H1 (cell line): ENCODE results near the gene SLC30A10. TPM values are rescaled to one million over a fixed set of nuclear protein-coding genes. Genes with fewer than 3 reads are reported as not detected.

Experiments
- CTCF ChIA-PET: fragments of 300-600 bp; sonication (Branson Sonifier 250); formaldehyde crosslinking; loops from one replicate; lab custom pipeline; 2021; ENCODE audit not compliant: partially characterized antibody; lab: Charles Lee
- POLR2A ChIA-PET: fragments of 300-600 bp; sonication (Branson Sonifier 250); formaldehyde crosslinking; loops from one replicate; lab custom pipeline; 2021; ENCODE audit warnings: inconsistent platforms; ENCODE audit not compliant: partially characterized antibody; lab: Charles Lee
- DNase-seq, 2 experiments: peaks; one replicate each; pipeline versions ENCODE4 v3.0.0 to v3.0.0-alpha.2; 2010 to 2022; ENCODE audit warnings: low spot score in 2 of 2, low read depth in 1 of 2, mixed read lengths in 1 of 2
- FAIRE-seq: peaks from 2 replicates; lab custom pipeline; 2011; peaks lifted over from hg19 to GRCh38; lab: Jason Lieb, UNC
- H2AFZ ChIP-seq: 2 replicates; pipeline ENCODE4 v1.8.1; 2012; ENCODE audit warnings: low read length, inconsistent platforms
- H2AK5ac ChIP-seq: 2 replicates; pipeline ENCODE4 v1.6.1; 2013; ENCODE audit warnings: low read depth, low read length
- H2BK120ac ChIP-seq: replicated peaks from 2 replicates; pipeline ENCODE3; 2013; ENCODE audit warnings: low read depth, low read length, inconsistent platforms
- H2BK12ac ChIP-seq: 2 replicates; pipeline ENCODE4 v1.6.1; 2013; ENCODE audit warnings: low read depth, low read length
- H2BK15ac ChIP-seq: 2 replicates; pipeline ENCODE4 v1.6.1; 2013; ENCODE audit warnings: low read length
- H2BK20ac ChIP-seq: 2 replicates; pipeline ENCODE4 v1.6.1; 2013; ENCODE audit warnings: low read length
- H2BK5ac ChIP-seq: 2 replicates; pipeline ENCODE4 v1.6.1; 2013; ENCODE audit warnings: low read depth, low read length
- H3K14ac ChIP-seq: 2 replicates; pipeline ENCODE4 v1.6.1; 2013; ENCODE audit warnings: inconsistent platforms; ENCODE audit not compliant: insufficient read length
- H3K18ac ChIP-seq: 2 replicates; pipeline ENCODE4 v1.6.1; 2013; ENCODE audit warnings: low read length; ENCODE audit errors: extremely low read depth
- H3K23ac ChIP-seq: 2 replicates; pipeline ENCODE4 v1.6.1; 2013; ENCODE audit warnings: inconsistent platforms; ENCODE audit not compliant: insufficient read length
- H3K23me2 ChIP-seq: 2 replicates; pipeline ENCODE4 v1.6.1; 2013; ENCODE audit warnings: low read depth, low read length
- H3K27ac ChIP-seq: 2 replicates; pipeline ENCODE4 v1.6.1; 2011; ENCODE audit warnings: low read depth, low read length, inconsistent platforms
- H3K27me3 ChIP-seq, 4 experiments: replicated peaks in 1 of 4; 1 replicate in 1 of 4; 2 replicates in 3 of 4; pipeline versions ENCODE4 v1.6.1 to v1.8.1; 2011 to 2013; ENCODE audit warnings: low read length in 3 of 4, mild to moderate bottlenecking in 3 of 4, inconsistent platforms in 2 of 4, mixed read lengths in 2 of 4, moderate library complexity in 1 of 4; ENCODE audit not compliant: control insufficient read depth in 3 of 4, insufficient read depth in 3 of 4; ENCODE audit errors: extremely low read depth in 1 of 4
- H3K36me3 ChIP-seq, 4 experiments: 2 replicates each; pipeline versions ENCODE4 v1.6.1 to v1.8.1; 2011 to 2013; ENCODE audit warnings: mild to moderate bottlenecking in 4 of 4, low read length in 3 of 4, moderate library complexity in 2 of 4, control low read depth in 1 of 4, inconsistent platforms in 1 of 4; ENCODE audit not compliant: insufficient read depth in 4 of 4, control insufficient read depth in 2 of 4
- H3K4ac ChIP-seq: replicated peaks from 2 replicates; pipeline ENCODE3; 2013; ENCODE audit warnings: low read length, low read depth, mixed read lengths, inconsistent platforms; ENCODE audit not compliant: insufficient read length
- H3K4me1 ChIP-seq, 4 experiments: replicated peaks in 1 of 4; 1 replicate in 1 of 4; 2 replicates in 3 of 4; pipeline versions ENCODE4 v1.6.1 to v1.8.1; 2011 to 2013; ENCODE audit warnings: low read length in 3 of 4, inconsistent platforms in 2 of 4, mixed read lengths in 1 of 4; ENCODE audit not compliant: insufficient read depth in 4 of 4, control insufficient read depth in 3 of 4
- H3K4me2 ChIP-seq, 2 experiments: 2 replicates each; pipeline versions ENCODE4 v1.6.1 to v1.8.1; 2011 to 2013; ENCODE audit warnings: low read depth in 2 of 2, low read length in 2 of 2, control low read depth in 1 of 2, inconsistent platforms in 1 of 2, mild to moderate bottlenecking in 1 of 2; ENCODE audit not compliant: insufficient read depth in 1 of 2
- H3K4me3 ChIP-seq, 4 experiments: fragments of 200-600, 300-600 bp in 1 of 4; sonication (generic), shearing (Covaris generic), sonication (Bioruptor Twin) in 1 of 4; 2 replicates each; pipeline versions ENCODE4 v1.5.1 to v1.8.1; 2011 to 2016; ENCODE audit warnings: low read length in 4 of 4, low read depth in 3 of 4, control low read depth in 2 of 4, inconsistent platforms in 2 of 4, mild to moderate bottlenecking in 2 of 4, mixed read lengths in 1 of 4, moderate library complexity in 1 of 4; ENCODE audit not compliant: insufficient read depth in 2 of 4; ENCODE audit errors: extremely low read depth in 1 of 4
- H3K56ac ChIP-seq: replicated peaks from 2 replicates; pipeline ENCODE3; 2013; ENCODE audit warnings: low read depth, mild to moderate bottlenecking, mixed read lengths, low read length, inconsistent platforms; ENCODE audit not compliant: insufficient read length
- H3K79me1 ChIP-seq: 2 replicates; pipeline ENCODE4 v1.6.1; 2013; ENCODE audit warnings: low read depth, low read length, control low read depth
- H3K79me2 ChIP-seq, 2 experiments: 2 replicates each; pipeline versions ENCODE4 v1.6.1 to v1.8.1; 2012 to 2013; ENCODE audit warnings: low read length in 2 of 2, mild to moderate bottlenecking in 2 of 2, inconsistent platforms in 1 of 2; ENCODE audit not compliant: insufficient read depth in 2 of 2, control insufficient read depth in 1 of 2
- H3K9ac ChIP-seq, 4 experiments: replicated peaks in 1 of 4; 1 replicate in 1 of 4; 2 replicates in 3 of 4; pipeline versions ENCODE4 v1.6.1 to v1.8.1; 2011 to 2013; ENCODE audit warnings: low read depth in 3 of 4, low read length in 3 of 4, control low read depth in 2 of 4, mild to moderate bottlenecking in 2 of 4, moderate library complexity in 2 of 4, inconsistent platforms in 1 of 4; ENCODE audit errors: extremely low read depth in 1 of 4
- H3K9me3 ChIP-seq, 2 experiments: 2 replicates each; pipeline versions ENCODE4 v1.6.1 to v1.8.1; 2012 to 2013; ENCODE audit warnings: mild to moderate bottlenecking in 2 of 2, moderate library complexity in 2 of 2, control low read depth in 1 of 2, inconsistent platforms in 1 of 2, low read depth in 1 of 2, low read length in 1 of 2, mixed read lengths in 1 of 2; ENCODE audit not compliant: insufficient read depth in 2 of 2
- H4K20me1 ChIP-seq, 2 experiments: replicated peaks in 1 of 2; 2 replicates each; pipeline versions ENCODE3 to v1.8.1; 2011 to 2013; ENCODE audit warnings: inconsistent platforms in 2 of 2, low read length in 2 of 2, mild to moderate bottlenecking in 1 of 2; ENCODE audit not compliant: insufficient read depth in 2 of 2, control insufficient read depth in 1 of 2
- H4K5ac ChIP-seq: 2 replicates; pipeline ENCODE4 v1.6.1; 2013; ENCODE audit warnings: low read length, low read depth, mixed read lengths, inconsistent platforms; ENCODE audit not compliant: insufficient read length
- H4K8ac ChIP-seq: 2 replicates; pipeline ENCODE4 v1.8.0; 2013; ENCODE audit warnings: mild to moderate bottlenecking, moderate library complexity, low read length, inconsistent platforms; ENCODE audit not compliant: insufficient read depth; ENCODE audit errors: extremely low read depth
- H4K91ac ChIP-seq: replicated peaks from 2 replicates; pipeline ENCODE3; 2013; ENCODE audit warnings: low read length, mixed read lengths, inconsistent platforms; ENCODE audit not compliant: insufficient read length
- FOSL1 ChIP-seq: IDR thresholded peaks from 2 replicates; pipeline ENCODE4 v1.6.1; 2011; ENCODE audit warnings: mild to moderate bottlenecking, low read depth, low read length, moderate library complexity; ENCODE audit not compliant: insufficient read depth
- HDAC2 ChIP-seq, 2 experiments: fragments of 300-600 bp in 1 of 2; sonication (generic) in 1 of 2; IDR thresholded peaks; 2 replicates each; pipeline ENCODE4 v1.6.1; 2011 to 2012; ENCODE audit warnings: low read depth in 2 of 2, low read length in 2 of 2, mild to moderate bottlenecking in 2 of 2, moderate library complexity in 2 of 2, borderline replicate concordance in 1 of 2, inconsistent platforms in 1 of 2
- KDM5A ChIP-seq: fragments of 200-600 bp; IDR thresholded peaks from 2 replicates; pipeline ENCODE4 v1.7.1; 2012; ENCODE audit warnings: mild to moderate bottlenecking, low read length, inconsistent platforms, mixed read lengths
- PHF8 ChIP-seq: fragments of 200-600 bp; sonication (generic); conservative IDR thresholded peaks from 2 replicates; pipeline ENCODE4 v1.7.1; 2012; ENCODE audit warnings: low read depth, mild to moderate bottlenecking, inconsistent platforms, low read length, moderate library complexity
- POLR2AphosphoS5 ChIP-seq: IDR thresholded peaks from 2 replicates; pipeline ENCODE4 v1.6.1; 2011; ENCODE audit warnings: low read depth, low read length
- SP4 ChIP-seq: IDR thresholded peaks from 2 replicates; pipeline ENCODE4 v1.6.1; 2012; ENCODE audit warnings: low read length, inconsistent platforms
- SRF ChIP-seq: IDR thresholded peaks from 2 replicates; pipeline ENCODE4 v1.6.1; 2011; ENCODE audit warnings: mild to moderate bottlenecking, low read depth, low read length, moderate library complexity
- SUZ12 ChIP-seq: fragments of 200-600 bp; sonication (generic); IDR thresholded peaks from 2 replicates; pipeline ENCODE4 v1.6.1; 2012; ENCODE audit warnings: mild to moderate bottlenecking, inconsistent platforms, low read length, moderate library complexity, mixed read lengths
- WGBS, 2 experiments: shearing (Covaris generic) in 1 of 2; methylation state at CpG; one replicate each; pipeline versions ENCODE4 v1.1.6 to v1.1.7; 2013 to 2015; ENCODE audit warnings: low lambda C conversion rate in 2 of 2, mixed read lengths in 2 of 2, inconsistent platforms in 1 of 2, low coverage in 1 of 2, missing lambda C conversion rate in 1 of 2; ENCODE audit not compliant: insufficient replicate concordance in 2 of 2, insufficient coverage in 1 of 2, insufficient read length in 1 of 2; ENCODE audit errors: extremely low coverage in 1 of 2, missing lambda C conversion rate in 1 of 2; 5-methylcytosine and 5-hydroxymethylcytosine counted together
- long read RNA-seq, 2 experiments: library from RNA in 1 of 2; library from capped mRNA in 1 of 2; stranded (forward); transcript quantifications; one replicate each; pipeline ENCODE4 v2.0.0, GENCODE V29; 2021; ENCODE audit warnings: inconsistent platforms in 1 of 2
- polyA minus RNA-seq, 3 experiments: library from RNA; depleted of rRNA, polyadenylated mRNA; stranded (reverse); fragments of >200 nt; gene quantifications; 1 replicate in 2 of 3; 2 replicates in 1 of 3; pipeline ENCODE4 v1.2.3, GENCODE V29; 2011
- polyA plus RNA-seq, 7 experiments: library from polyadenylated mRNA; depleted of rRNA in 3 of 7; stranded (reverse) in 5 of 7; unstranded in 2 of 7; fragments of >200 nt in 5 of 7; fragments of 200-250 nt in 2 of 7; gene quantifications; 1 replicate in 5 of 7; 2 replicates in 1 of 7; 4 replicates in 1 of 7; pipeline versions ENCODE4 v1.2.1 to v1.2.3, GENCODE V29; 2011 to 2013; ENCODE audit warnings: missing spikeins in 2 of 7, mixed read lengths in 2 of 7
- total RNA-seq: library from RNA; stranded (reverse); fragmentation: NEBNext Ultra II Directional; extraction: Animal tissue kit (Norgen Biotek cat#: 25700); gene quantifications from 2 replicates; pipeline ENCODE4 v1.2.1, GENCODE V29; 2021

SLC30A10 gene
- 0.15 and 0.61 TPM in 2 replicates for total RNA-seq
- 0.23 and 0.47 TPM in 2 replicates for polyA plus RNA-seq (2011; rRNA removed)
- polyA plus RNA-seq (2011; cell fraction: cytosol; rRNA removed): 0.56 TPM
- polyA plus RNA-seq (2011; cell fraction: nucleus; rRNA removed): 1.2 TPM
- 0.31 to 0.39 TPM (median 0.36 TPM) in 4 replicates for polyA plus RNA-seq (2012, experiment 1 of 2)
- polyA plus RNA-seq (2012, experiment 2 of 2): 0.08 TPM
- 0.14 TPM for polyA plus RNA-seq (2013, experiment 1 of 2)
- 0.17 TPM for polyA plus RNA-seq (2013, experiment 2 of 2)
- polyA minus RNA-seq (2011; rRNA and poly(A)+ RNA removed): 0.73 and 0.85 TPM in 2 replicates
- not detected for polyA minus RNA-seq (2011; cell fraction: cytosol; rRNA and poly(A)+ RNA removed)
- polyA minus RNA-seq (2011; cell fraction: nucleus; rRNA and poly(A)+ RNA removed): 1.6 TPM
- long read RNA-seq, experiment 1, partial matches to known transcripts: 1 of 1 reads
- long read RNA-seq, experiment 1, other reads (novel, unspliced or antisense): 0 of 1 reads
- long read RNA-seq, experiment 2: 0 reads

DNA sequence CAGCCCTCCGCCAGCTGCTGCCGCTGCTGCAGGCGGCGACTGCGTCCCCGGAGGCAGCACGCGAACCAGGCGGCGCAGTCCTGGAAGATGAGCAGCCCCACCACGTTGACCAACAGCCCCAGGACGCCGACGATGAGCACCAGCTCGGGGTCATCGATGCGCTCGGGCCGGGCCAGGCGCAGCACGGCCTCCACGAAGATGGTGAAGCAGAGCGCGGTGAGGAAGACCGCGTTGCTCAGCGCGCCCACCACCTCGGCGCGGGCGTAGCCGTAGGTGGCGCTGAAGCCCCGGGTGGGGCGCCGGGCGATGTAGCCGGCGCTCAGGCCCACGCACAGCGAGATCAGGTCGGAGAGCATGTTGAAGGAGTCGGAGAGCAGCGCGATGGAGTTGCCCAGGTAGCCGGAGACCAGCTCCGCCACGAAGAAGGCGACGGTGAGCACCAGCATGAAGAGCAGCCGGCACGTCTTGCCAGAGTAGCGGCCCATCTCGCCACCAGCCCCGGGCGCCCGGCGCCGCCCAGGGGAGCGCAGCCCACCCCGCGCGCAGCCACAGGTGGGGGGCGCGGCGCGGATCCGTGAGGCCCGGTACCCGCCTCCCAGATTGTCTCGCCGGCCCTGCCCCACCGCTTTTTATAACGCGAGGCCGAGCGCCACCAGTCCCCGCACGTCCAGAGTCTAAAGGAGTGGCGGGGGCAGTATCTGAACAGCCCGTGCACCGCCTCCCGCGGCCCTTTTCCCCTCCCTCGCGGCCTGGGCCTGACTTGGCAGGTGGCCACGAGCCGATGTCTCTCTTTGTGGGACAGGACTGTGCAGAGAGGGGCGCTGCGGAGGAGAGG is at the start of gene SLC30A10:
Gene SLC30A10, minus strand, starts transcription at position 602 of the 835 bp plus-strand sequence. Its CDS starts 117 bp downstream, at position 485.
- Histone ChIP-seq H3K4me3 (peak within 1 kb of the TSS; percentile 44 to 67 (median 62)), H2BK5ac (peak within 1 kb of the TSS; percentile 13; the same call in 1 of the 2 replicates), H4K91ac (peak within 1 kb of the TSS; percentile 80), H2BK20ac (no peak within 1 kb of the TSS), H2AK5ac (no peak within 1 kb of the TSS), H3K14ac (no peak within 1 kb of the TSS), H2BK15ac (peak within 1 kb of the TSS; percentile 61; the same call in 1 of the 2 replicates), H4K20me1 (no peaks in the 10 kb centered on the region), H3K4me2 (peak within 1 kb of the TSS; percentile 84 to 99), H3K18ac (peak within 1 kb of the TSS; percentile 56; the same call in 1 of the 2 replicates), H3K36me3 (no peaks in the 10 kb centered on the region), H3K4me1 (peaks cover 0 to 8% (median 4%) of the 10 kb centered on the region in 4 experiments; a peak in 3 of 7 replicates), H3K79me2 (no peaks in the 10 kb centered on the region), H2AFZ (peak within 1 kb of the TSS; percentile 77), H3K56ac (no peak within 1 kb of the TSS), H3K79me1 (no peaks in the 10 kb centered on the region), H4K5ac (no peak within 1 kb of the TSS), H3K27me3 (peaks cover 0 to 28% (median 23%) of the 10 kb centered on the region in 4 experiments; a peak in 6 of 7 replicates), H2BK12ac (peak within 1 kb of the TSS; percentile 84; the same call in 1 of the 2 replicates), H3K23ac (no peak within 1 kb of the TSS), H3K9me3 (no peaks in the 10 kb centered on the region; a peak in 1 of 4 replicates), H3K4ac (no peak within 1 kb of the TSS), H3K23me2 (peaks cover 11% of the 10 kb centered on the region; the same call in 1 of the 2 replicates), H3K27ac (no peak within 1 kb of the TSS), H4K8ac (peak within 1 kb of the TSS; percentile 71), H3K9ac (peak within 1 kb of the TSS in 1 of 4 experiments; percentile 20; a peak in 3 of 7 replicates), H2BK120ac (no peak within 1 kb of the TSS)
- peak in 1 of 2 experiments; percentile 67 for DNase-seq
- POLR2A ChIA-PET: interaction anchor here (0.9 to 1.0 kb wide), 2 partner anchors 9 to 94 kb away, joined by 3 read pairs; no protein-coding TSS in a partner anchor
- CTCF ChIA-PET: interaction anchor here (0.9 to 1.0 kb wide), 2 partner anchors 36 to 69 kb away, joined by 3 read pairs; no protein-coding TSS in a partner anchor
- no peak for FAIRE-seq
- WGBS, 2 experiments: 1% methylated on average over 63 of the region's 91 CpGs; no CpG with 5 or more reads in 1 of the 2 experiments
- TF ChIP-seq SUZ12: peak; percentile 82
- no peak for TF ChIP-seq FOSL1
- no peak; a peak in 1 of 4 replicates for TF ChIP-seq HDAC2 (IDR thresholded peaks at IDR 0.05; ENCODE audit: borderline replicate concordance in 1 of 2, low read depth in 2 of 2, low read length in 2 of 2)
- no peak for TF ChIP-seq POLR2AphosphoS5
- TF ChIP-seq PHF8: no peak; the same call in none of the 2 replicates
- no peak for TF ChIP-seq KDM5A
- no peak for TF ChIP-seq SP4
- no peak for TF ChIP-seq SRF
